Adipose tissue (tissue), 3 donors: ENCODE data around the gene ZNF446. TPM values are rescaled to one million over a fixed set of nuclear protein-coding genes. Genes with fewer than 3 reads are reported as not detected.
"Not testable (repeated sequence)": the region's sequence is repeated elsewhere in the genome, so short reads cannot be mapped to it uniquely, and the experiment has no call there.

Source experiments
- H3K27ac ChIP-seq: one replicate; pipeline ENCODE4 v1.5.1; 2013; ENCODE audit warnings: low read depth, low read length
- WGBS, 3 donors: extraction: QIAGEN DNeasy Blood & Tissue Kit; methylation state at CpG; one replicate each; pipeline ENCODE4 v1.1.7; 2013; 5-methylcytosine and 5-hydroxymethylcytosine counted together
- polyA plus RNA-seq, 3 donors: library from polyadenylated mRNA; stranded (reverse); fragments of 200-250 nt; gene quantifications; one replicate each; pipeline ENCODE4 v1.2.3, GENCODE V29; 2013
- donor health status: healthy with polysubstance abuse.
- donor health status: Bipolar disorder and iron deficiency.
- donor health status: healthy.

The ZNF446 gene
- polyA plus RNA-seq, 3 donors = 7.3 to 8.8 (median 7.8) TPM

- WGBS, 3 donors = 0 to 1% (median 0%) methylated on average over 60 to 92 of the region's 92 CpGs
These were observed 9.2 kb upstream of the ZNF446 start, which contains the start of gene ZNF324 for GRCh38 chr19:58466760-58467589. ZNF324 (plus strand) TSS chr19:58467080; CDS start chr19:58469186, 2,106 bp downstream.

DNA sequence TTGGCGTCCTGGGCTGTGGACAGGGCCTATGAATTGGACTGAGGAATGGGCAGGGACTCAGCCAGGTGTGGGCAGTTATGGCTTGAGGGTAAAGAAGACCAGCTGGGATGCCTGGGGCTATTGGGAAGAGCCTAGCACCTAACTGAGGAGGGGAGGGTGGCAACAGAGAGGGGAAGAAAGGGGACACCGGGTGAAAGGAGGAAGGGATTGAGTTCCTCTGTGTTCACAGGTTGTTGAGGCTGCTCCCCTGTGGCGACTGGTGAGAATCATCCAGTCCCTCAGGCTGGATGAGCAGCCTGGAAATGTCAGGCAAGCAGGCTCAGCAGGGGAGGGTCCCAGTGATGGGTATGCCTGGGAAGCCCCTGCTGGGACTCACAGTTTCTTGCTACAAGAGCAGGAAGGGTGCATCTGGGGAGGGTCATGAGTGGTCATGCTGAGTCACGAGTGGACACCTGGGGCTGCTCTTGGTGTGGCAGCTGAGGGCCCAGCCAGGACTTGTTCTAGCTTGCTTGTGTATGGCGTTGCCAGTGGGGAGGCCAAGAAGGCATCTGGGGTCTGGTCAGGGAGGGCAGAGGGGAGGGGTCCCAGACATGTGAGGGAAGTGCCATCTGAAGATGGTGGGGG is 7.8 kb upstream of the ZNF446 start:
- 55 to 65% (median 62%) methylated on average over 5 of the region's 5 CpGs for WGBS, 3 donors
- H3K27ac ChIP-seq = no peak overlapping the region

More at GRCh38 chr19:58466760-58467589, 9.2 kb upstream of the ZNF446 start, which contains the start of gene ZNF324:
- H3K27ac ChIP-seq = peak within 1 kb of the TSS; percentile 26

DNA sequence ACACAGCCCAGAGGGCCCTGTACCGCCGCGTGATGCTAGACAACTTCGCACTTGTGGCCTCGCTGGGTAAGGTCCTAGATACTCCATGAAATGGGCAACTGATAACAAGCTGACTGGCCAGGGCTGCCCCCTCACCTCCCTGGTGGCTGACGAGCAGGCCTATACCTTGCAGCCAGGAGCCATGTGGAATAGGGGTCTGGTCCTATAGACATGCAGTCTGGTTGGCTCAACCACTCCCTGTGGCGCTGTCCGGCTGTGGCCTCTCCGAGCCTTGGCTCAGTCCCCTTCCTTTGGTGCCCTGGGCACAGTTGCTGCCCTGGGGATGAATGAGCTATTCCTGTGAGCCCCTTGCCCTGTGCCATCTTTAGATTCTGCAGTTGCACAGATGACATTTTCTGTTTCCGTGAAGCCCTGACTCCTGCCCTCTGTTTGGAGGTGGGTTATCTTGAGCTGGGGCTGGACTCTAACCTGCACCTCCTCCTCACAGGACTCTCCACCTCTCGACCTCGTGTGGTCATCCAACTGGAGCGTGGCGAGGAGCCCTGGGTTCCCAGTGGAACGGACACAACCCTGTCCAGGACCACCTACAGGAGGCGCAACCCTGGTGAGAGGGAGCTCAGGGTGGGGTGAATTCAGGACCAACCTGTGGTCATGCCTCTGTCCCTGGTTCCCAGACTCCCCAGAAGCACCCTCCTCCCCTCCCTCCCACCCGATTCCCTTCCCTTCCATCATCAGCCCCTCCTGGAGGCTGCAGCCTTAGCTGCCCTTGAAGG is 6.7 kb upstream of the ZNF446 start:
- no peak overlapping the region for H3K27ac ChIP-seq
- WGBS, 3 donors = 91 to 95% (median 91%) methylated on average over 16 to 17 of the region's 17 CpGs

- H3K27ac ChIP-seq = not testable (repeated sequence)
- WGBS, 3 donors = 94% methylated on average over 20 to 31 of the region's 53 CpGs
These were observed 5.2 kb upstream of the ZNF446 start for GRCh38 chr19:58470837-58471543.

- WGBS, 3 donors = 93 to 96% (median 95%) methylated on average over 39 of the region's 39 CpGs
- no peak overlapping the region for H3K27ac ChIP-seq
These were observed 4.4 kb upstream of the ZNF446 start for GRCh38 chr19:58471736-58472135.

DNA sequence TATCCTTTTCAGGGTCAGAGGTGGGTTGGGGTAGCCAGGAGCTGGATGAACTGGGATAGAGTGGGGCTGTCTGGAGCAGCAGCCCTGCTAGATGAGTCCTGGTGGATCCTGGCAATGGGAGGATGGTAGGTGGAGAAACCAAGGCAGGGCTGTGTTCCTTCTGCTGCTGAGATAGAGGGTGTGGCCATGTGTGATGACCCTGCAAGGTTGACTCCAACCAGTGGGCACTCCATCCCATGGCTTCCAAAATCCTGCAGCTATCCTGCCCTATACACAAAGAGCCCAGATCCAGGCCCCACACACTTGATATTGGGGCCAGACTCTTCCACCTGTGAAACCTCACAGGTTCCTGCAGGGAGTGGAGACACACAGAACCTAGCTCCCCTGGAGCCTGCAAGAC is 2.4 kb upstream of the ZNF446 start:
- no peak overlapping the region for H3K27ac ChIP-seq

DNA sequence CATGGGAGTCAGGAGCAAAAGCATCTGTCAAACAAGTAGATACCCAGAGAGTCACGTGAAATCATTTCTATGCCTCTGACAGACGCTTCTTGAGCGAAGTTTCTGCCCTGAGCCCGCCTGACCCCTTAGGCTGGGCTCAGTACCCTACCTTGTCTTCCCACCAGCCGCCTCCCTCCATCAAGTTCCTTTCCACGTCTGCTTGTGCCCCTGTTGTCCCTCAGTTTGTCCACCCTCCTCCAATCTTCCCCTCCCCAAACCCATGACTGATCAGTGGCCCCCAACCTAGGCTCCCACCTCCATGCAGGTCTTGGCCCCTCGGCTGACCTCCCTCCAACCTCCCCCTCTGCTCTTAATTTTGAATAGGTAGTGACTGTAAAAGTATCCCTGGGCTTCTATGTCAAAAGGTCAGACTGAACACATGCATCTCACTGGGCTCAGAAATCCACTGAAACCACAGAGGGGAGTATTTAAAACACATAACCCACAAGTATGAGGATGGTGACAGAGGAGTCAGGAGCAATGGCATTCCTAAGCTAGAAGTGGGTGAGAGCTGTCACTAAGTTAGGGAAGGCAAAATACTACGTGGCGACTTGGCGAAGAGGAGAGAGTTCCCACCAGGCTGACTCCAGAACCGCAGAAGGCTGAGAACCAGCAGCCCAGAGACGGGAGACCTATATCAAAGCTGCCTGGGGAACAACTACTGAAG is 1.7 kb upstream of the ZNF446 start:
- H3K27ac ChIP-seq = no peak overlapping the region

GRCh38 chr19:58474997-58475713 is 997 bp upstream of the ZNF446 start:
- WGBS, 3 donors = 23 to 24% (median 24%) methylated on average over 27 of the region's 27 CpGs
- H3K27ac ChIP-seq = no peak overlapping the region

More for the DNA sequence above, 1.7 kb upstream of the ZNF446 start:
- WGBS, 3 donors = 85 to 87% (median 86%) methylated on average over 12 of the region's 12 CpGs

GRCh38 chr19:58476498-58477015 is 405 bp downstream of the ZNF446 start:
- WGBS, 3 donors = 1 to 4% (median 2%) methylated on average over 27 of the region's 27 CpGs

GRCh38 chr19:58477130-58477529 is 978 bp downstream of the ZNF446 start:
- 87 to 89% (median 88%) methylated on average over 15 of the region's 15 CpGs for WGBS, 3 donors
- H3K27ac ChIP-seq = peak overlapping the region; percentile 32

More at GRCh38 chr19:58476498-58477015, 405 bp downstream of the ZNF446 start:
- H3K27ac ChIP-seq = peak overlapping the region; percentile 60

GRCh38 chr19:58477871-58478270 is 1.7 kb downstream of the ZNF446 start:
- H3K27ac ChIP-seq = no peak overlapping the region
- WGBS, 3 donors = 85 to 100% (median 90%) methylated on average over 1 of the region's 1 CpG

GRCh38 chr19:58479303-58479702 is 3.2 kb downstream of the ZNF446 start:
- 78 to 90% (median 90%) methylated on average over 7 of the region's 7 CpGs for WGBS, 3 donors
- no peak overlapping the region for H3K27ac ChIP-seq

DNA sequence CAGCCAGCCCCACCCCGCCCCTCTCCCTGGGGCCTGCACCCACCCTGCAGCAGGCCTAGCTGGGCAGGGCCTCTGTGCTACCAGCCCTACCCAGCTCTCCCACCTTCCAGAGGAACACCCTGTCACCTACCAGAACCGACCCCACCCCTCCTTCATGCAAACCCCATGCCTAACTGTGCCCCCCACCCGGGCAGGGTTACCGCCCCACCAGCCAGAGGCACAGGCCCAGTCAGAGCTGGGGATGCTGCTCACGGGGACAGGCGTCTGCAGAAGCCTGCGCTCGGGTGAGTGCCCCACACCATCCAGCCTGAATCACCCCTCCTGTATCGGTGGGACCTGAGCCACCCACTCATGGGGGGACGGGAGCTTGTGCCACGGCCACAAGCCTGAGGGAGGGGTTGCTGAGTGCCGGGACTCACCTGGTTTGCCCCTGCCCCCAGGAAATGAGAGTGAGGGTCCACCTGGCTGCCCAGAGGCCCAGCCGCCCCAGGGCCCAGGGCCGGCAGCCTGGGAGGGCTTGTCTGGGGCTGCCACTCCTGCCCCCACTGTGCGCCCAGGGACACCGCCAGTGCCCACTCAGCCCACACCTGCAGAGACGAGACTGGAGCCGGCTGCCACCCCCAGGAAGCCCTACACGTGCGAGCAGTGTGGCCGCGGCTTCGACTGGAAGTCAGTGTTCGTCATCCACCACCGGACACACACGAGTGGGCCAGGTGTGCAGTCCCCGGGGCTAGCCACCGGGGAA is 3.8 kb downstream of the ZNF446 start:
- 85 to 93% (median 91%) methylated on average over 28 of the region's 28 CpGs for WGBS, 3 donors
- no peak overlapping the region for H3K27ac ChIP-seq

DNA sequence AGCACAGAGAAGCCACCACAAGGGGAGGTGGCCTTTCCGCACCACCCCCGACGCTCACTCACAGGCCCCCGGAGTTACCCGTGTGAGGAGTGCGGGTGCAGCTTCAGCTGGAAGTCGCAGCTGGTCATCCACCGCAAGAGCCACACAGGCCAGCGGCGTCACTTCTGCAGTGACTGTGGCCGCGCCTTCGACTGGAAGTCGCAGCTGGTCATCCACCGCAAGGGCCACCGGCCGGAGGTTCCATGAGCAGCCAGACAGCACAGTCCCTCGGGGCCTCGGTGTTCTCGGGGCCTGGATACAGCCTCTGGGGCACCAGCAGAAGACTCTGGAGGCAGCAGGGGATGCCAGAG is 4.3 kb downstream of the ZNF446 start:
- H3K27ac ChIP-seq = no peak overlapping the region
- WGBS, 3 donors = 88 to 93% (median 91%) methylated on average over 20 of the region's 20 CpGs

DNA sequence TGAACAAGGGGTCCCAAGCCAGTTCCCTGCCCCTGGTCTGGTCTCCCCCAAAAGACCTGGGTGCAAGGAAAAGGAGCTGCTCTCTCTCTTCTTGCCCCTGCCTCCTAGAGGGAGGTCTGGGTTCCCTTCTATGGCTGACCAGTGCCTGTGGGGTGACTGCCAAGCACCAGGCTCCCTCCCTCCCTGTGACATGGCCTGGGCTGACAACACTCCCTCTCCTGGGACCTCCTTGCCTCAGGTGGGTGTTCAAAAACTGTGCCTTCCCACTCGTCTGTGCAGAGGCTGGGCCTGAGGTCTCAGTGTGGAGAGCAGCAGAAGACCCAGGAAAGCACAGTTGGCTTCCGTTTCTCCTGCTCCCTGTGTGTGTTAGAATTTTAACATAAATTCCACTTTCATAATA is 4.7 kb downstream of the ZNF446 start:
- 78 to 85% (median 81%) methylated on average over 2 of the region's 2 CpGs for WGBS, 3 donors
- no peak overlapping the region for H3K27ac ChIP-seq

- H3K27ac ChIP-seq = no peak overlapping the region
- WGBS, 3 donors = 82 to 90% (median 85%) methylated on average over 7 of the region's 7 CpGs
These were observed 6.2 kb downstream of the ZNF446 start for GRCh38 chr19:58482372-58482771.
